ENCODE data around the gene KCNK7. TPM values are rescaled to one million over a fixed set of nuclear protein-coding genes. Genes with fewer than 3 reads are reported as not detected.

Gene KCNK7
- total and polyA plus RNA-seq, 4 donors = 0.46 to 2.8 (median 1.3) TPM

GRCh38 chr11:65617136-65617850 lies 21.7 kb upstream of the KCNK7 start:
- 93 to 94% methylated on average over 17 of the region's 17 CpGs for WGBS, 2 donors
- ATAC-seq (ENCODE audit: insufficient read depth, low FRiP score) (no peak), DNase-seq (no peak)
- peaks cover 0 to 46% (median 23%) of the 10 kb centered on the region in 4 donors for H3K36me3 ChIP-seq (ENCODE audit: control insufficient read depth in 4 of 4, insufficient read depth in 4 of 4, low read length in 4 of 4)
- H3K4me3 ChIP-seq = no peak overlapping the region
- H3K9me3 ChIP-seq (ENCODE audit: control insufficient read depth in 4 of 4, insufficient read depth in 3 of 4, low read length in 3 of 4) = no peaks in the 10 kb centered on the region
- TF ChIP-seq CTCF (IDR thresholded peaks at IDR 0.05; ENCODE audit: control extremely low read depth, extremely low read depth) = no peak
- H3K9ac ChIP-seq (ENCODE audit: insufficient read depth in 1 of 2, low read length in 2 of 2) = no peak overlapping the region
- H3K4me1 ChIP-seq (ENCODE audit: control insufficient read depth in 5 of 5, insufficient read depth in 5 of 5, low read length in 5 of 5) = peaks cover 0 to 20% (median 9%) of the 10 kb centered on the region in 5 donors
- H3K27me3 ChIP-seq (ENCODE audit: control insufficient read depth in 3 of 3, insufficient read depth in 3 of 3, low read length in 2 of 3) = no peaks in the 10 kb centered on the region
- H3K27ac ChIP-seq (ENCODE audit: low read depth in 1 of 2, low read length in 1 of 2) = no peak overlapping the region

GRCh38 chr11:65616575-65617001 lies 21.0 kb upstream of the KCNK7 start:
- peak overlapping the region; percentile 70 for H3K4me3 ChIP-seq
- peak overlapping the region; percentile 14 to 49 for H3K27ac ChIP-seq (ENCODE audit: low read depth in 1 of 2, low read length in 1 of 2)
- H3K4me1 ChIP-seq (ENCODE audit: control insufficient read depth in 5 of 5, insufficient read depth in 5 of 5, low read length in 5 of 5) = peaks cover 0 to 27% (median 9%) of the 10 kb centered on the region in 5 donors
- H3K36me3 ChIP-seq (ENCODE audit: control insufficient read depth in 4 of 4, insufficient read depth in 4 of 4, low read length in 4 of 4) = peaks cover 0 to 45% (median 22%) of the 10 kb centered on the region in 4 donors
- 66 to 76% methylated on average over 10 of the region's 10 CpGs for WGBS, 2 donors
- H3K27me3 ChIP-seq (ENCODE audit: control insufficient read depth in 3 of 3, insufficient read depth in 3 of 3, low read length in 2 of 3) = no peaks in the 10 kb centered on the region
- DNase-seq (no peak), ATAC-seq (ENCODE audit: insufficient read depth, low FRiP score) (no peak)
- no peaks in the 10 kb centered on the region for H3K9me3 ChIP-seq (ENCODE audit: control insufficient read depth in 4 of 4, insufficient read depth in 3 of 4, low read length in 3 of 4)
- TF ChIP-seq CTCF (IDR thresholded peaks at IDR 0.05; ENCODE audit: control extremely low read depth, extremely low read depth) = no peak
- peak overlapping the region; percentile 55 to 74 for H3K9ac ChIP-seq (ENCODE audit: insufficient read depth in 1 of 2, low read length in 2 of 2)

- peaks cover 0 to 44% (median 21%) of the 10 kb centered on the region in 4 donors for H3K36me3 ChIP-seq (ENCODE audit: control insufficient read depth in 4 of 4, insufficient read depth in 4 of 4, low read length in 4 of 4)
- WGBS, 2 donors = 2% methylated on average over 27 to 50 of the region's 50 CpGs
- H3K4me1 ChIP-seq (ENCODE audit: control insufficient read depth in 5 of 5, insufficient read depth in 5 of 5, low read length in 5 of 5) = peaks cover 0 to 27% (median 11%) of the 10 kb centered on the region in 5 donors
- peak overlapping the region; percentile 55 to 74 for H3K9ac ChIP-seq (ENCODE audit: insufficient read depth in 1 of 2, low read length in 2 of 2)
- no peak for TF ChIP-seq CTCF (IDR thresholded peaks at IDR 0.05; ENCODE audit: control extremely low read depth, extremely low read depth)
- H3K27me3 ChIP-seq (ENCODE audit: control insufficient read depth in 3 of 3, insufficient read depth in 3 of 3, low read length in 2 of 3) = no peaks in the 10 kb centered on the region
- ATAC-seq (ENCODE audit: insufficient read depth, low FRiP score) (no peak), DNase-seq (peak in 1 of 3 donors; percentile 44)
- H3K4me3 ChIP-seq = peak overlapping the region; percentile 70
- H3K9me3 ChIP-seq (ENCODE audit: control insufficient read depth in 4 of 4, insufficient read depth in 3 of 4, low read length in 3 of 4) = no peaks in the 10 kb centered on the region
- peak overlapping the region; percentile 87 to 89 for H3K27ac ChIP-seq (ENCODE audit: low read depth in 1 of 2, low read length in 1 of 2)
Observed at GRCh38 chr11:65615950-65616574, 20.5 kb upstream of the KCNK7 start.
